Measurements from ENCODE around the gene DNAJB9.

- TF ChIP-seq CTCF (IDR thresholded peaks at IDR 0.05; ENCODE audit: insufficient read depth, low read length), result no peak
- TF ChIP-seq REST (IDR thresholded peaks at IDR 0.05; ENCODE audit: insufficient replicate concordance, low read depth), result no peak
These were observed 26.9 kb downstream of the DNAJB9 start for GRCh38 chr7:108596560-108596959.

All from HL-60 (cell line).